Left colon (tissue), 2 donors: ENCODE measurements around the gene ASB2. TPM values are rescaled to one million over a fixed set of nuclear protein-coding genes. Genes with fewer than 3 reads are reported as not detected.

Experiments used
- ATAC-seq: fragments of 200-7000 bp; cut with Tn5 transposase; one replicate; pipeline ENCODE4 v1.9.1; 2020; ENCODE audit warnings: mild to moderate bottlenecking, moderate library complexity
- DNase-seq, 2 donors: peaks; one replicate each; pipeline ENCODE4 v3.0.0-alpha.2; 2020
- intact Hi-C, 2 donors: fragments of 100-400 bp; cut with DNase I in 1 of 2; cut with micrococcal nuclease in 1 of 2; formaldehyde crosslinking; loops; one replicate each; pipeline versions ENCODE4 v1.11.2 to v1.14.0; 2022; cut with DNase I, micrococcal nuclease
- total RNA-seq, 2 donors: library from RNA; stranded (reverse); fragmentation: NEBNext Ultra II Directional; extraction: Animal tissue kit (Norgen Biotek cat#: 25700); gene quantifications; one replicate each; pipeline ENCODE4 v1.2.1, GENCODE V29; 2021
- donor health status: DM: no; HTN: no; CAD: no.
- donor health status: DM: yes; HTN: yes; CAD: no.

The ASB2 gene
- total RNA-seq, 2 donors from 2014 or later: 1.5 to 13.7 TPM

- DNase-seq (no peak), ATAC-seq (no peak)
- intact Hi-C loops: no loop called here
Observed at GRCh38 chr14:93986955-93987354, 10.6 kb upstream of the ASB2 start.

GRCh38 chr14:93984987-93985410 is 8.6 kb upstream of the ASB2 start:
- ATAC-seq (peak; percentile 61), DNase-seq (peak in 1 of 2 donors; percentile 56)
- intact Hi-C loops: no loop called here

- intact Hi-C loops: no loop called here
- ATAC-seq (no peak), DNase-seq (no peak)
Observed at GRCh38 chr14:93984070-93984469, 7.7 kb upstream of the ASB2 start.

GRCh38 chr14:93982230-93983007 is 6.0 kb upstream of the ASB2 start:
- ATAC-seq: no peak
- intact Hi-C loops: no loop called here
- no peak for DNase-seq

- DNase-seq (no peak), ATAC-seq (no peak)
- intact Hi-C loops: no loop called here
Observed at GRCh38 chr14:93981316-93982229, 5.2 kb upstream of the ASB2 start.

GRCh38 chr14:93980456-93981201 is 4.3 kb upstream of the ASB2 start:
- intact Hi-C loops: no loop called here
- DNase-seq (peak in 1 of 2 donors; percentile 72), ATAC-seq (no peak)

- ATAC-seq: no peak
- DNase-seq: no peak
- intact Hi-C loops: no loop called here
Observed at GRCh38 chr14:93978735-93979134, 2.4 kb upstream of the ASB2 start.

- no peak for DNase-seq
- ATAC-seq: peak; percentile 19
- intact Hi-C loops: no loop called here
Observed at GRCh38 chr14:93977790-93978581, 1.6 kb upstream of the ASB2 start.

GRCh38 chr14:93977171-93977570 is 801 bp upstream of the ASB2 start:
- intact Hi-C loops: no loop called here
- DNase-seq (no peak), ATAC-seq (no peak)

- intact Hi-C loops: no loop called here
- no peak for DNase-seq
- peak; percentile 14 for ATAC-seq
Observed at GRCh38 chr14:93975791-93976476, 436 bp downstream of the ASB2 start.

GRCh38 chr14:93974833-93975232 is 1.5 kb downstream of the ASB2 start:
- intact Hi-C loops: no loop called here
- no peak for DNase-seq
- no peak for ATAC-seq

GRCh38 chr14:93974299-93974698 is 2.1 kb downstream of the ASB2 start:
- DNase-seq: no peak
- intact Hi-C loops: no loop called here
- ATAC-seq: no peak

GRCh38 chr14:93973607-93974006 is 2.8 kb downstream of the ASB2 start:
- no peak for DNase-seq
- intact Hi-C loops: no loop called here
- no peak for ATAC-seq

GRCh38 chr14:93972618-93973205 is 3.7 kb downstream of the ASB2 start:
- no peak for DNase-seq
- ATAC-seq: no peak
- intact Hi-C loops: no loop called here

- DNase-seq: no peak
- intact Hi-C loops: no loop called here
- ATAC-seq: no peak
Observed at GRCh38 chr14:93971635-93972027, 4.7 kb downstream of the ASB2 start.

- intact Hi-C loops: no loop called here
- ATAC-seq: peak; percentile 47
- peak in 1 of 2 donors; percentile 56 for DNase-seq
Observed at GRCh38 chr14:93970965-93971634, 5.3 kb downstream of the ASB2 start.

- peak; percentile 67 for ATAC-seq
- intact Hi-C loops: no loop called here
- peak in 1 of 2 donors; percentile 66 for DNase-seq
Observed at GRCh38 chr14:93970585-93970964, 5.8 kb downstream of the ASB2 start.
